ENCODE measurements around the gene CERK. TPM values are rescaled to one million over a fixed set of nuclear protein-coding genes. Genes with fewer than 3 reads are reported as not detected.
A peak's percentile ranks its signal among the peaks of the same experiment; 100 is the strongest.

CERK gene
- polyA plus RNA-seq, 3 donors from 2014 or later, result 31.1 to 59.4 (median 38.9) TPM

DNA sequence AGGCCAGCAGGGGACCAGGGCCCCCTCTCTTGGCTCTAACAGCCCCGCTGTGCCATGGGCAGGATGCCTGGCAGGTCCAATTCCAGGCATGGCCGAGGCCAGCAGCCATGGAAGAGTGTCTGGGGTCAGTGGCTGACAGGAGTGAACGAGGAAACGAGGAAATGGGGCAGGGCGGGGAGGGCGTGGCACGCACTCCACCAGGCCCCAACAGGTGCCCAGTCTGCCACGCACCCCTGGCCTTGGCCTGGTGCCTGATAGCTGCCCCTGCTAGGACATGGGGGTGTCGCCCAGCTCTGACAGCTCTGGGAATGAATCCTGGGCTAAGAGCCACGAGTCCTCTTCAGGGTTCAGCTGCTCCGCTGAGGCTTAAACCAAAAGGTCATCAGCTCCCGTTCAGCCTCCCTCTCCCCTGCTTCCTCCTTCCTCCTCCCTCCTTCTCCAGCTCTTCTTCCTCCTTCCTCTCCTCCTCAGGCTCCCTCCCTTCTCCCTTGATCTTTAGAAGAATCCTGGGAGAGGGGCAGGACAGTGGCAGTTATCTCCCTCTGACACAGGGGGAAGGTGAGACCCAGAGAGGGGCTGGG is 12.9 kb upstream of the CERK start:
- Mint-ChIP-seq H3K27ac (peak overlapping the region; percentile 64 to 97 (median 92)), H3K36me3 (no peaks in the 10 kb centered on the region), H3K9me3 (no peaks in the 10 kb centered on the region), H3K27me3 (ENCODE audit: low read depth in 3 of 3) (peaks cover 0 to 8% (median 5%) of the 10 kb centered on the region in 3 donors), H3K4me3 (peak overlapping the region in 2 of 5 donors; percentile 56 to 87), H3K4me1 (peaks cover 35 to 38% of the 10 kb centered on the region in 2 donors)
- DNase-seq, result no peak

DNA sequence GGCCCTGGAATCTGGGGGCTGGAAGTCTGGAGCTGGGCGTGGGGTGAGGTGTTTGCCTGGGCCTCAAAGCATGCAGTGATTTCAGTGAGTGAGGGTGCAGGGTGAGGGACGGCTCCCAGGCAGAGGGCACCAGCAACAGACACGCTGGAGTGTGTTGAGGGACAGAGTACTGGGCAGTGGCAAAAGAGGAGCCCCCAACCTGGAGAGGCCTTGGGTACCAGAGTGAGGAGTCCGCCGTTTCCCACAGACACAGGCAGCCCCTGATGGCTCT is 12.4 kb upstream of the CERK start:
- Mint-ChIP-seq H3K27me3 (ENCODE audit: low read depth in 3 of 3) (peaks cover 0 to 8% (median 5%) of the 10 kb centered on the region in 3 donors), H3K9me3 (no peaks in the 10 kb centered on the region), H3K4me1 (peaks cover 35 to 38% of the 10 kb centered on the region in 2 donors), H3K4me3 (peak overlapping the region in 2 of 5 donors; percentile 56 to 87), H3K27ac (peak overlapping the region; percentile 18 to 97 (median 92)), H3K36me3 (no peaks in the 10 kb centered on the region)
- DNase-seq, result no peak

DNA sequence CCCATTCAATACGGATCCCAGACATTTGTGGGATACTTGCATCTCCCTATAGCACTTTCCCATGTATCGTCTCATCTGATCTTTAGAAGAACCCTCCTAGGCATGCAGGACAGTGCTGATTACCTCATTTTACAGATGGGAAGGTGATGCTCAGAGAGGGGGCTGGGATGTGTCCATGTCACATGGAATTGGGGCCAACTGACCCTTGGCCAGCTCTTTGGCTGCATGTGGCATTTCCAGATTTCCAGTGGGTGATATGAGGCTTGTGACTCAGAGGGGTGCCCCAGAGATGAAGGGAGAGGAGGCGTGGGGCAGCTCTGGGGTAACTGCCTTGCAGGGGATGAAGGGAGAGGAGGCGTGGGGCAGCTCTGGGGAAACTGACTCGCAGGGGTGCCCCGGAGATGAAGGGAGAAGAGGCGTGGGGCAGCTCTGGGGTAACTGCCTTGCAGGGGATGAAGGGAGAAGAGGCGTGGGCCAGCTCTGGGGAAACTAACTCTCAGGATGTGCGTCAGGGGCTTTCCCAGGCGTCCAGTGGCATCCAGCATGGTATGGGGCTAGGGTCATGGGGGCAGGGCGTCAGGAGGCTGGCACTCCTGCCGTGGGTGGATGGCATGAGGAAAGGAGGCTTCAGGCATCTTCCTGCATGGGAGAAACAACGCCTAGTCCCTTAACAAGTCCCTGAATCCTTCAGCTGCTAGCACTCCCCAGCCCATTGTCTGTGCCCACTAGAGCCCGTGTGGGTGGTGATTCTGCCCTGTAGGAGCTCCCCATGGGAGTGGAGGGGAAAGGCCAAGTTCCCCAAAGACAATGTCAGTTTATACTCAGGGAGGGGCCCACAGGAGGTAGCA is 11.9 kb upstream of the CERK start:
- H3K9me3 Mint-ChIP-seq, result no peaks in the 10 kb centered on the region
- peaks cover 35 to 37% of the 10 kb centered on the region in 2 donors for H3K4me1 Mint-ChIP-seq
- DNase-seq, result no peak
- H3K27ac Mint-ChIP-seq, result peak overlapping the region; percentile 91 to 97 (median 93)
- peaks cover 0 to 8% (median 5%) of the 10 kb centered on the region in 3 donors for H3K27me3 Mint-ChIP-seq (ENCODE audit: low read depth in 3 of 3)
- peak overlapping the region; percentile 77 to 91 (median 81) for H3K4me3 Mint-ChIP-seq
- H3K36me3 Mint-ChIP-seq, result no peaks in the 10 kb centered on the region

DNA sequence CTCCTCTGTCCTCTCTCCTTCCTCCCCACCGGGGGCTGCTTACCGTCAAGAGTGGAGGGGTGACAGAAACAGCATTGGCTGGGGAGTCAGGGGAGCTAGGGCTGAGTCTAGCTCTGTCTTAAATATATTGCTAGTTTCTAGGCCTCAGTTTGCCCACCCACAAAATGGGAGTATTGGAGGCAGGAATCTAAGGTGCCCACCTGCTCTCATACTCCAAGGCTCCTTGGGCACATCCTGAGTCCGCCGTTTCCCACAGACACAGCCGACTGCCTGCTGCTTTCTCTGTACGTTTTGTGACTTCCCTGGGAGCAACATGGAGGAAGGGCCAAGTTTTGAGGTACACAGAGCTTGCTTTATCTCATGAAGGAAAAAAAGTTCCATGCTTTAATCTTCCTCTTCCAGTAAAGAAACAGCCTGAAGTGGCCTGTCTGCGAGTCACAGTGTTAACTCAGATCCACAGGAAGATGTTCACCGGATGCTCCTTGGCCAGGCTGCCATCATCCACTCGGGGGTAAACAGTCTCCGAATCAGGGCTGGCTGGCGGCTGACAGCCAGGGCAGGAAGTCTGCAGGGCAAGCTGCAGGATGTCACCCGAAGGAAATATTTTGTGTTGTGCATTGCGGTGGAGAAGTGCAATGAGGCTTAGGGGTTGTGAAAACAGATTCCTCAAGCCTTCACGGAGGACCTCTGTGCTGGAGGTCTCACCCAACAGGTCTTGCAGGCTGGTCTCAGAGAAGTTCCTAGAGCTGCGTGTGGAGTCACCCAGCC is 11.0 kb upstream of the CERK start:
- Mint-ChIP-seq H3K4me1 (peaks cover 27 to 31% of the 10 kb centered on the region in 2 donors), H3K27ac (peak overlapping the region; percentile 91 to 97 (median 93)), H3K4me3 (peak overlapping the region; percentile 77 to 91 (median 81)), H3K9me3 (no peaks in the 10 kb centered on the region), H3K36me3 (no peaks in the 10 kb centered on the region), H3K27me3 (ENCODE audit: low read depth in 3 of 3) (peaks cover 0 to 8% (median 3%) of the 10 kb centered on the region in 3 donors)
- DNase-seq, result peak; percentile 69 to 79 (median 76)

DNA sequence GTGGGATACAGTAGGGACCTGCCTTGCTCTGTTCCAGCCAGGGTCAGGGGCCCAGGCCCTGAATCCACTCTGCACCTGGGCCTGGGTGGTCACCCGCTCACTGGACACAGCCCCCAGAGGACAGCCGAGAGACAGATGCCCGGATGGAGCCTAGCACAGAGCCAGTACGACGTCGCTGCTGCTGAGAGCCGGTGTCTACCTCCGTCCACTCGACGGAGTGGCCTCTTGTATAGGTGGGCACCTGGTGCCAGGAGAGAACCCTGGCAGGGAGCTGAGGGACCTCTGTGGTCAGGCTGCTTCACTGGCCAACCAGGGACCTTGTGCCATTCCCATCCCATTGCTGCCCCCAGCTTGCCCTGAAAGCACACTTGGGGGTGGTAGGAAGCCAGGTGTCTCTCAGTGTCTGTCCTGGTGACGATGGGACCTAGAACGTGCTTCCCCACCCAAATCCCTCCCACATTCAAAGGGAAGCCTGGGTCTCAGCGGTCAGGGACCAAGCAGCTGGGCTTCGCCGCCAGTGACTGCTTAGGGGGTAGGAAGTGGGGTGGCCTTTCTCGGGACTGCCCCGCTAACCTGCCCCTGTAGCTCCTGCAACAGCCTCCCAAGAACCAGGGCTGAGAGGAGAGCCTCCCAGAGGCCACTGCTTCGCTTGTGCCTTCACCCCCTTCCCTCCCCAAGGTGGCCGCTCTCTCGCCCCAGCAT is 10.3 kb upstream of the CERK start:
- no peak for DNase-seq
- Mint-ChIP-seq H3K4me1 (peaks cover 23 to 28% of the 10 kb centered on the region in 2 donors), H3K36me3 (no peaks in the 10 kb centered on the region), H3K27me3 (ENCODE audit: low read depth in 3 of 3) (peaks cover 0 to 9% (median 2%) of the 10 kb centered on the region in 3 donors), H3K9me3 (no peaks in the 10 kb centered on the region), H3K27ac (peak overlapping the region; percentile 91 to 97 (median 93)), H3K4me3 (peak overlapping the region in 1 of 5 donors; percentile 87)

DNA sequence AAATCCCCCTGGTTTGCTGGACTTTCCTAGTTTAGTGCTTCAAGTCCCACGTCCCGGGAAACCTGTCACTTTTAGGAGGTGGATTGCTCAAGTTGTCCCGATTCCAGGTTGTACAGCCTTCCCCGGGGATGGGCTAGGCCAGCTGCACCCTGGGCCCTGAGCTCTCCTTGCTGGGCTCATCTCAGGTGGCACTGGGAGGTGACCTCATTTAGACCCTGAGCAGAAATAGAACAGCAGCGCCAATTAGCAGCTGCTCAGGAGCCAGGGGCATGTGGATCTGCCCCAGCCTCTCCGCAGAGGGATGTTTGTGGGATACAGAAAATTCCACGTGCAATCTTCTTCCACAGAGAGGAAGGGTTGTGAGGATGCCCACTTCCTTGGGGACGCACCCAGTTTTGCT is 9.6 kb upstream of the CERK start:
- H3K4me3 Mint-ChIP-seq, result no peak overlapping the region
- H3K4me1 Mint-ChIP-seq, result peaks cover 23 to 28% of the 10 kb centered on the region in 2 donors
- no peaks in the 10 kb centered on the region for H3K36me3 Mint-ChIP-seq
- H3K27ac Mint-ChIP-seq, result peak overlapping the region in 4 of 6 donors; percentile 17 to 66 (median 57)
- DNase-seq, result no peak
- peaks cover 0 to 10% (median 2%) of the 10 kb centered on the region in 3 donors for H3K27me3 Mint-ChIP-seq (ENCODE audit: low read depth in 3 of 3)
- H3K9me3 Mint-ChIP-seq, result no peaks in the 10 kb centered on the region

DNA sequence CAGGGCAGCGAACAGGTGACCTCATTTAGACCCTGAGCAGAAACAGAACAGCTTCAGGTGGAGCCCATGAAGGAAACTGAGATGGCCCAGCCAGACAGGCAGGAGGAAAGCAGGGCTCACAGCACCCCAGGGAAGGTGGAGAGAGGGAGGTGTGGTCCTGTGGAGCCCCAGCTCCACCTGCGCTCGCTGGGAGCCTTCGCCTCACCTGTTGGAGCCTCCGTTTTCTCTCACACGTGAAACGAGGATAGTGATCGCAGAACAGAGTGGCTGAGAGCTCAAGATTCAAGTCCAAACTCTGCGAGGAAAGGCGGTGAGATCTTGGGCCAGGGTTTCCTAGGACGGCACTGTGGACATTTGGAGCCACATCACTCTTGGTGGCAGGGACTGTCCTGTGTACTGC is 8.6 kb upstream of the CERK start:
- Mint-ChIP-seq H3K36me3 (no peaks in the 10 kb centered on the region), H3K27me3 (ENCODE audit: low read depth in 3 of 3) (peaks cover 0 to 10% (median 0%) of the 10 kb centered on the region in 3 donors), H3K9me3 (no peaks in the 10 kb centered on the region), H3K27ac (peak overlapping the region in 5 of 6 donors; percentile 37 to 65 (median 53)), H3K4me3 (no peak overlapping the region), H3K4me1 (peaks cover 23 to 28% of the 10 kb centered on the region in 2 donors)
- no peak for DNase-seq

DNA sequence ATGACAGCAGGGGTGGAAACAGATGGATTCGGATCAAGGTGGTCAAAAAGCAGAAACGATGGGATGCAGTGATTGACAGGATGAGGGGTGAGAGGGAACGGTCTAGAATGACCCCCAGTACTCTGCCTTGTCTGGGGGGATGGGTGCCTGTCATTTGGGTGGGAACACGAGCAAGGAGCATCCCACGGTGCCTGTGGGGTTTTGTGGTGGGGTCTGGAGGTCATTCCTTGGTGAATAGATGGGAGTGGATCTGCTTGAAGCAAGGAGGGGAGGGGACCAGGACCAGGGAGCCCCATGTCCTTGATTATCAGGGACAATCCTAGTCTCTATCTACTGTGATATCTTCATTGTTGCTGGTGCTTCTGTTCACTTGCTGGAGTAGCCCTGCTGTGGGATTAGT is 8.1 kb upstream of the CERK start:
- H3K36me3 Mint-ChIP-seq, result no peaks in the 10 kb centered on the region
- H3K9me3 Mint-ChIP-seq, result no peaks in the 10 kb centered on the region
- H3K4me3 Mint-ChIP-seq, result no peak overlapping the region
- no peak for DNase-seq
- H3K4me1 Mint-ChIP-seq, result peaks cover 23 to 26% of the 10 kb centered on the region in 2 donors
- peak overlapping the region in 5 of 6 donors; percentile 37 to 65 (median 53) for H3K27ac Mint-ChIP-seq
- peaks cover 0 to 10% (median 0%) of the 10 kb centered on the region in 3 donors for H3K27me3 Mint-ChIP-seq (ENCODE audit: low read depth in 3 of 3)

DNA sequence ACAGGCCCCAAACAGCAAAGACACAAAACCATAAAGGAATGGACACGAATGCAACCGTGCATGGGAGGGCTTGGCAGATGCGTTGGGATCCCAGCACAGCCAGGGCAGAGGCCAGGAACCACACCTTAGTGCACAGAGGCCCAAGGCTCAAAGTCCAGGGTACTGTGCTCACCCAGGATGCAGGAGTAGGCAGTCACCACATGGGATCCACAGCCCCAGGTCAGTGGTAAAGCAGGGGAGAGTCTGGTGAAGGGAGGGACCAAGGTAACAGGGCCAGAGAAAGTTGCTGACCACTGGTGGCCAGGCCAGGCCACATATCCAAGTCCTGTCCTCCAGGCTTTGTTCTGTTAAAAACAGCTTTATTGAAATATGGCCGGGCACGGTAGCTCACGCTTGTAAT is 6.5 kb upstream of the CERK start:
- no peak for DNase-seq
- H3K27ac Mint-ChIP-seq, result peak overlapping the region in 2 of 6 donors; percentile 7 to 54
- H3K27me3 Mint-ChIP-seq (ENCODE audit: low read depth in 3 of 3), result peaks cover 0 to 8% (median 0%) of the 10 kb centered on the region in 3 donors
- H3K36me3 Mint-ChIP-seq, result no peaks in the 10 kb centered on the region
- no peak overlapping the region for H3K4me3 Mint-ChIP-seq
- no peaks in the 10 kb centered on the region for H3K9me3 Mint-ChIP-seq
- peaks cover 11 to 12% of the 10 kb centered on the region in 2 donors for H3K4me1 Mint-ChIP-seq

DNA sequence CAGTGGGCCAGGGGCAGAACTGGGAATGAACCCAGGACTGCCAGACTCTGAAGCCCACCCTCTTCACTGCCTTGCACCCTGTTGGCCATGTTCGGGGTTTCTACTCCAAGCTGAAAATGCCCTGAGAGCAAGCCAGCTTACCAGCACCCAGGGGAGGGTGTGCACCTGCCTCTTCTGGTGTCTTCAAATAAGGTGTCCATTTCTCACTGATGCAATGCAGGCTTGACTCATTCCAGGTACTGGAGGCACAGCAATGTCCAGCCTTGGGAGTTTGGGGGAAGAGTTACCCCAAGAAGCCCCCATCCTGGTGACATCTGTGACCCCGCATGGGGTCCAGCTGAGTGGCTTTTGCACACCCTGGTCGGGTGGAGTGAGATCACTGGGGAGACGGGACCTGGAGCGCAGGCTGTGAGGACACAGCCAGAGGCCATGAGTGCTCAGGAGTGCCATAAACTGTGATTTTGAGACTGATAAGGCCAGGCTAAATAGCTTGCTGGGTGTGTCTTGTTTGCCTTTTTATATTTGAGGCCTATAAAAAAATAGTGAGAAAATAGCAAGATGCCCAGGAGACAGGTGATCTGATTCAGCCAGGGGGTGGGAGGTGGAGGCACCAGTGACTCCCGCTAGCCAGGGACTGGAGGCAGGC is 4.6 kb upstream of the CERK start:
- H3K36me3 Mint-ChIP-seq, result no peaks in the 10 kb centered on the region
- no peaks in the 10 kb centered on the region for H3K9me3 Mint-ChIP-seq
- no peak overlapping the region for H3K4me3 Mint-ChIP-seq
- peaks cover 6 to 8% of the 10 kb centered on the region in 2 donors for H3K4me1 Mint-ChIP-seq
- DNase-seq, result no peak
- peaks cover 0 to 5% (median 0%) of the 10 kb centered on the region in 3 donors for H3K27me3 Mint-ChIP-seq (ENCODE audit: low read depth in 3 of 3)
- H3K27ac Mint-ChIP-seq, result peak overlapping the region in 1 of 6 donors; percentile 53

DNA sequence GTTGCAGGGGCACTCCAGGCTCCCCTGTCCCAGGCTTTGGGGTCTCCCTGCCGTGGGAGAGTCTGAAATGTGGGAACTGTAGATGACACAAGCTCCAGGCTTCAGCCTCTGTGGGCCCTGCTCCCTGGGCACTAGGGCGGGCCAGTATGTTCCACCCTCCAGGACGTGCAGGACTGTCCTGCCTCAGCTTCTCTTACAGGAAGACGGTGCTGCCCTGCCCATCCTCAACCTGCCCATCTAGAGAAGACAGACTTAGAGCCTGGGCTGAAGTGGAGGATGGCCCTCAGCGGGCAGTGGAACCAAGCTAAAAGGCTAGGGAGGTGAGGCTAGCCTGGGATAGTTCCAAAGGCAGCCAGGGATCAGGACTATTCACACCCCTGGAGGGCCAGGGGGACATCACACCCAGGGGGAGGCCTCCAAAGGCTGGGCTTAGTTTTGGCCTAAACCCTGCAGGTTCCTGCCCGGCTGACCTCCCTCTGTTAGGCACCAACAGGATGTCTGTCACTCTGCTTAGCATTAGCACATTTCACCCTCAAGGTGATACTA is 4.0 kb upstream of the CERK start:
- Mint-ChIP-seq H3K9me3 (no peaks in the 10 kb centered on the region), H3K4me3 (no peak overlapping the region), H3K27me3 (ENCODE audit: low read depth in 3 of 3) (peaks cover 0 to 9% (median 2%) of the 10 kb centered on the region in 3 donors), H3K27ac (no peak overlapping the region), H3K4me1 (peaks cover 10 to 14% of the 10 kb centered on the region in 2 donors), H3K36me3 (no peaks in the 10 kb centered on the region)
- no peak for DNase-seq

DNA sequence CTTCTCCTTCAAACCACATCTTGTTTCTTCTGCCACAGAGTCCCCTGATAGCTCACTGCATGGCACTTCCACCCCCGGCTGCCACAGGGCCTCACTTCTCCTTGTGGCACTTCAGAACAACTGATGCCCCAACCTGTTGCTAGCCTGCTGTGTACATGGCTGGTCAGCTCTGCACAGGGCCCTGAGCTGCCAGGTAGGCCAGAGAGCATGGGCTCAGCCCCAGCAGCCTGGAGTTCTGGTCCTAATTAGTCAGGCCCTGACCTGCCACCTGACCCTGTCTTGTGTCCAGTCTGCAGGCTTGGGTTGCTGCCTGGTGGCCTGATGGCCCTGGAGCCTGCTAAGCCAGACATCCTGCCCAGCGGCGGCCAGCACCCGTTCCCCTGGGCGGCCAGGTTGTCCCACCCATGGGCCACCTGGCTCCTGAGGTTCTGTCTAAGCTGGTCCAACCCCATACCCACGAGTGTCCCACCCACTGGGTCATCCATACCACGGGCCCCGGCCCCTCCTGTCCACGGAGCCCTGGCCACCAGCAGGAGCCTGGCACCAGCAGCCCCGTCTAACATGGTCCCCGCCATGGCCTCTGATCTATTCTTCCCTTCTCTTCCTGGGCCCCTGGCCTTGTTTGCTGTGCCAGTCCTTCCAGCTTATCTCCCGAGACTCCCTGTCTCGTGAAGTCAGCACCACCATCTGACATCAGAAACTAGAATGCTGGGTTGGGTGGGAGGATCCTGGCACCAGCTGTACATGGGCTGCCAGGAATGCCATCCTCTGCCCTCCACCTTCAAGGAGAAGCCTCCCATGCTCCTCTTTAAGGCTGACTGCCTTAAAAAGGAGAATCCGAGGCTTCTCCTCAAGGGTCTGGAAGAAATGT is 3.1 kb upstream of the CERK start:
- peaks cover 19 to 23% of the 10 kb centered on the region in 2 donors for H3K4me1 Mint-ChIP-seq
- peak overlapping the region in 2 of 6 donors; percentile 35 to 68 for H3K27ac Mint-ChIP-seq
- H3K9me3 Mint-ChIP-seq, result no peaks in the 10 kb centered on the region
- H3K4me3 Mint-ChIP-seq, result peak overlapping the region in 2 of 5 donors; percentile 7 to 28
- H3K36me3 Mint-ChIP-seq, result no peaks in the 10 kb centered on the region
- no peak for DNase-seq
- H3K27me3 Mint-ChIP-seq (ENCODE audit: low read depth in 3 of 3), result peaks cover 0 to 11% (median 2%) of the 10 kb centered on the region in 3 donors
